Stimulated activated CD8-positive, alpha-beta memory T cell treated with anti-CD3 and anti-CD28 coated beads, Interleukin-15, amount 100 ng/mL, for 48 hours (primary cell): ENCODE measurements around the gene CFAP69.
"Not testable (repeated sequence)": the region's sequence is repeated elsewhere in the genome, so short reads cannot be mapped to it uniquely, and the experiment has no call there.

Experiments used
- DNase-seq, 2 donors: peaks; one replicate each; pipeline ENCODE4 v3.0.0-alpha.2; 2020; ENCODE audit warnings: low read depth in 2 of 2

Gene CFAP69

GRCh38 chr7:90345595-90346335 is 100.8 kb downstream of the CFAP69 start:
- DNase-seq = no peak

GRCh38 chr7:90346336-90347125 is 101.6 kb downstream of the CFAP69 start, which contains the start of gene GTPBP10:
GTPBP10 (plus strand) TSS chr7:90346716; CDS start chr7:90346742, 26 bp downstream.
- peak; percentile 86 to 91 for DNase-seq

GRCh38 chr7:90347759-90348158 is 102.8 kb downstream of the CFAP69 start:
- DNase-seq = no peak

- no peak for DNase-seq
Measured at GRCh38 chr7:90349305-90349704, 104.3 kb downstream of the CFAP69 start.

GRCh38 chr7:90350032-90350431 is 105.1 kb downstream of the CFAP69 start:
- DNase-seq = not testable (repeated sequence)

GRCh38 chr7:90351987-90352386 is 107.0 kb downstream of the CFAP69 start:
- DNase-seq = no peak
